GM13976 (cell line): ENCODE results near the gene PRSS50.
"Not testable (repeated sequence)": the region's sequence is repeated elsewhere in the genome, so short reads cannot be mapped to it uniquely, and the experiment has no call there.

Experiments used
- DNase-seq: peaks from one replicate; pipeline ENCODE4 v3.0.0; 2012; ENCODE audit warnings: low spot score
- in situ Hi-C: fragments of 300-500 bp; cut with MboI; formaldehyde crosslinking; loops from one replicate; pipeline ENCODE4 v1.12.0; 2022; ENCODE audit warnings: low sequenced_read_pairs, mixed read lengths, inconsistent platforms; ENCODE audit not compliant: unreplicated experiment
- TF ChIP-seq, protein P1 (sequence below): IDR thresholded peaks from 2 replicates; pipeline ENCODE4 v1.5.1; 2012; ENCODE audit warnings: borderline replicate concordance, mild to moderate bottlenecking; ENCODE audit not compliant: insufficient read depth; ENCODE audit errors: extremely low read depth, missing control alignments, control extremely low read depth

PRSS50 gene

DNA sequence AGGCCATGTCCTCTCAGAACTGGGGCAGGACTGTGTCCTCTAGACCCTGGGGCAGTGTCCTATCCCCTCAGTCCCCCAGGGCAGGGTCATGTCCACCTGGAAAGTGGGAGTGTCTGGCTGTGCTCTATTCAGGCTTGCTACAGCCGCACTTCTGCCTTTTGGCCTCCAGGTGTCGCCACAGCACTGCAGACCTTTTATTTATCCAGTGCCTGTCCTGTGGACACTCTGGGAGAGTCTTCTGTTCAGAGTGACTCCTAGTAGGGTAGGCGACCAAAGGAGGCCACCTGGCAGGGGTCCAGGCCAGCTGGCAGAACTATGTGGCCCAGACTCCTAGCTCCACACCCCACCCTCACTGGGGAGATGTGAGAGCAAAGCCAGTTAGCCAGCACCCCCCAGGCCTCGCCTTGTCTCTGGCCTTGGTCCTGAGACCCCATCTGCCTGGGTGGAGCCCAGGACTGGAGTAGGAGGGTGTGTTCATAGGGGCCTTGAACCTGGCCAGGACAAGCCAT, 12.6 kb downstream of the PRSS50 start:
- TF ChIP-seq, protein P1, sequence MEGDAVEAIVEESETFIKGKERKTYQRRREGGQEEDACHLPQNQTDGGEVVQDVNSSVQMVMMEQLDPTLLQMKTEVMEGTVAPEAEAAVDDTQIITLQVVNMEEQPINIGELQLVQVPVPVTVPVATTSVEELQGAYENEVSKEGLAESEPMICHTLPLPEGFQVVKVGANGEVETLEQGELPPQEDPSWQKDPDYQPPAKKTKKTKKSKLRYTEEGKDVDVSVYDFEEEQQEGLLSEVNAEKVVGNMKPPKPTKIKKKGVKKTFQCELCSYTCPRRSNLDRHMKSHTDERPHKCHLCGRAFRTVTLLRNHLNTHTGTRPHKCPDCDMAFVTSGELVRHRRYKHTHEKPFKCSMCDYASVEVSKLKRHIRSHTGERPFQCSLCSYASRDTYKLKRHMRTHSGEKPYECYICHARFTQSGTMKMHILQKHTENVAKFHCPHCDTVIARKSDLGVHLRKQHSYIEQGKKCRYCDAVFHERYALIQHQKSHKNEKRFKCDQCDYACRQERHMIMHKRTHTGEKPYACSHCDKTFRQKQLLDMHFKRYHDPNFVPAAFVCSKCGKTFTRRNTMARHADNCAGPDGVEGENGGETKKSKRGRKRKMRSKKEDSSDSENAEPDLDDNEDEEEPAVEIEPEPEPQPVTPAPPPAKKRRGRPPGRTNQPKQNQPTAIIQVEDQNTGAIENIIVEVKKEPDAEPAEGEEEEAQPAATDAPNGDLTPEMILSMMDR, result peak; percentile 96
- peak; percentile 86 for DNase-seq
- in situ Hi-C loops, result loop anchor here (25.0 kb wide), 2 partner anchors 182 to 657 kb away; partner anchors contain the start of gene PTH1R

DNA sequence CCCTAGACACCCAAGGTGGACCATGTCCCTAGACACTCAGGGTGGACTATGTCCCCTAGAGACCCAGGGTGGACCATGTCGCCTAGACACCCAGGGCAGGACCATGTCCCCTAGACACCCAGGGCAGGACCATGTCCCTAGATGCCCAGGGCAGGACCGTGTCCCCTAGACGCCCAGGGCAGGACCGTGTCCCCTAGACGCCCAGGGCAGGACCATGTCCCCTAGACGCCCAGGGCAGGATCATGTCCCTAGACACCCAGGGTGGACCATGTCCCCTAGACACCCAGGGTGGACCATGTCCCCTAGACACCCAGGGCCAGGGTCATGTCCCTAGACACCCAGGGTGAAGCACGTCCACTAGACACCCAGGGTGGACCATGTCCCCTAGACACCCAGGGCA, 13.3 kb downstream of the PRSS50 start:
- not testable (repeated sequence) for DNase-seq
- in situ Hi-C loops, result loop anchor here (25.0 kb wide), 2 partner anchors 183 to 658 kb away; partner anchors contain the start of gene PTH1R

- TF ChIP-seq, protein P1, result no peak
- in situ Hi-C loops, result loop anchor here (25.0 kb wide), 2 partner anchors 184 to 659 kb away; partner anchors contain the start of gene PTH1R
- no peak for DNase-seq
Observed at GRCh38 chr3:46703013-46703520, 14.6 kb downstream of the PRSS50 start.

DNA sequence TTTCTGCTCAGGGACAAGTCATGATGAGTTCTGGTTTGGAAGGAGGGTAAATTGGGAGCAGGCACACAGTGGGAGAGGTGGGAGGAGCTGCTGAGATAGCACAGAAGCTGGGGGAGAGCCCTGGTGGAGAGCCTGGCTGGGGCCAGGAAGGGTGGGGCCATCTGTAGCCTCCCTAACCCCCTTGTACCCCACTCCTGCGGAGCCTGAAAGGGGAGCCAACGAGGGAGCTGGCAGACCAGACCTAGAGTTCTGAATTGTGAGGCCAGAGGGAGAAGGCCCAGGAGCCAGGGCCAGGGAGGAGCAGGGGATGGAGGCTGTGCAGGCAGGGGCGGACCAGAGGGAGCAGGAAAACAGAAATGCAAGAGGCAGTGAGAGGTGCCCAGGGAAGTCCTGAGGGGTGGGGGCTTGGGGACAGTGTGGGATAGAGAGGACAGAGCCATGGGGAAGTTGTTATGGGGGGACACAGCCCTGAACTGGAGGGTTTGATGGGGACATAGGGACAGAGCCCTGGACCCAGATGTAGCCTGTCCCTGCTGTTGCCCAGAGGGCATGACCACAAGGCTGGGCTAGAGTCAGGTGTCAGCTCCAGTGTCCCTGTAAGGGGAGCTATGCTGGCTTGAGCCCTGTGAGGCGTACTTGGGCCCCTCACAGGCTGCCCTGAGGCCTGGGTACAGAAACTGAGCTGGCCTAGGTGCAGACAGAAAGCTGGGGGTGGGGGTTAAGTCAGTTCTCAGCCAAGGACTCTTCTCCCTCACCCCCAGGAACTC, 15.2 kb downstream of the PRSS50 start:
- TF ChIP-seq, protein P1, result no peak
- no peak for DNase-seq
- in situ Hi-C loops, result loop anchor here (25.0 kb wide), 2 partner anchors 185 to 660 kb away; partner anchors contain the start of gene PTH1R

DNA sequence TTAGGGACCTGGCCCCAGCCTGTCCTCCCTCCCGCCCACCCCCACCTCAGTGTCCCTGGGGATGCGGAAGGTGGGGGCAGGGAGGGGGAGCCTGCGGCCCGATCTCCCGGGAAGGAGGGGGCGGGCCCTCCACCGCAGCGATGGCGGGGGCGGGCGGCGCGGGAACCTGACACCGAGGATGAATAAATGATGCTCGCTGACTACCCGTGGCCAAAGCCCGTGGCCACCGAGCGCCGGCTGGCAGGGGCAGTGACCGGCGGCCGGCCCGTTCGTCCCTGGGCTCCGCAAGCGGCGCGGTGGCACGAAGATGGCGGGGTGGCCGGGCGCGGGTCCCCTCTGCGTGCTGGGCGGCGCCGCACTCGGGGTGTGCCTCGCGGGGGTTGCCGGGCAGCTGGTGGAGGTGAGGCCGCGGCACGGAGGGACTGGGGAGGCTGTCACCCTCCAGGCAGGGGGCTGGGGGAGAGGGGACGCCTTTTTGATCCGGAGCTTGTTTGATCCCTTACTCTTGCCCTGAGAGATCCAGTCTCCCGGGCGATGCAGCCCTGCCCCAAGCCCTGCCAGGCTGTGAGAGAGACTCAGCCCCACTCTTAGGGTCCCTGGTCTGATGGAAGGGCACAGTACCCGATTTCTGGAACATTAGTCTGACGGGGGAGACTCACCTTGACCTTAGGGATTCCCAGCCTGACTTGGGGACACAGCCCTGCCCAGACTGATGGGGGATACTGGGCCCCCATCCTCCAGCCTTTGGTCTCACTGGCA, 16.3 kb downstream of the PRSS50 start, which contains the start of gene TMIE:
Gene TMIE (plus strand): TSS at position 212 of the 759 bp plus-strand sequence. CDS start 96 bp downstream, at position 308.
- no peak for DNase-seq
- TF ChIP-seq, protein P1, result no peak
- in situ Hi-C loops, result loop anchor here (25.0 kb wide), 2 partner anchors 186 to 661 kb away; partner anchors contain the start of gene PTH1R

DNA sequence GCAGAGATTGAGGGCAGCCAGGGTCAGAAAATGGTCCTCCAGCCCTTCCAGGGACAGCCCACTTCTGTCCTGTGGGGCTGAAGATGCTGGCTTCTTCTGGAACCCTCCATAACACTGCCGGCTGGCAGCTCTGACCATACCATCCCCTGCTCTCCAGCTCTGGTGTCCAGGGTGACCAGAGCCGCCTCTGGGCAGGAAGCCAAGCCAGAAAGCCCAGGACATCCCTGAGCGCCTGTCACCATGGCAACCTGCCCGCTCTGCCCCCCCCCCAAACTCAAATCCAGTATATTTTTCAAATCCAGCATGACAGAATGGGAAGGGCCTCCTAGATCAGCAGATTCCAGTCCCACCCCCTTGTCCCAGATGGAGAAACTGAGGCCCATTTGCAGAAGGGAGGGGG, 16.9 kb downstream of the PRSS50 start:
- in situ Hi-C loops, result loop anchor here (25.0 kb wide), 2 partner anchors 187 to 662 kb away; partner anchors contain the start of gene PTH1R
- no peak for DNase-seq

More for the DNA sequence above, 16.9 kb downstream of the PRSS50 start:
- TF ChIP-seq, protein P1, result no peak
